Activated effector memory CD4-positive, alpha-beta T cell treated with Interleukin-2 at 50 U/mL for 16 hours (primary cell): ENCODE measurements around the gene CTRB1.
"Not testable (repeated sequence)": the region's sequence is repeated elsewhere in the genome, so short reads cannot be mapped to it uniquely, and the experiment has no call there.

Source experiments
- DNase-seq: peaks from one replicate; pipeline ENCODE4 v3.0.0-alpha.2; 2020

Gene CTRB1

GRCh38 chr16:75242436-75243078 lies 23.8 kb downstream of the CTRB1 start:
- not testable (repeated sequence) for DNase-seq

DNA sequence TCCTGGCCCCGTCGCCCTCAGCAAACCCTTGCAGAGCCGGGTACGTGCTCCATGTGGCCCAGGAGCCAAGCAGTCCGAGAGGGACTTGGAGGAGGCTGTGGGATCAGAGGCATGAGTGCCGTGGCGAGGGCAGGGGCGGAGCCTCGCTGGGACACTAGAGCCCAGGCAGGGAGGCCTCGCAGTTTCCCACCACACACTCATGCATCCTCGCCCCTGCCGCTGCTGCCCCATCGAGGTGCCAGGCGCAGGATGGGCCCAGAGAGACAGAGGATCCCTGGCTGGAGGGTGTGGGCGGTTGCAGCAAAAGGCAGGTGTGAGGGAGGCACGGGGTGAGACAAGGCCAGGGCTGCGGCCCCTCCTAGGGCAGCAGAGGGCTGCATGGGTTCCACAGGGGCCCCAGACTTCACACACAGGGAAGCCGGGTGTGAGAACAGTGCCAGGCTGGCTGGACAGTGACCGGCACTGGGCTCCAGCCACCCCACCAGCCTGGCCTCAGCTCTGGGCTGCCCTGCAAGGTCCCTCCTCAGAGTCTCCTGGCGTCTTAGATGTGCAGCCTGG lies 25.0 kb downstream of the CTRB1 start:
- DNase-seq = no peak

GRCh38 chr16:75244225-75244809 lies 25.5 kb downstream of the CTRB1 start:
- no peak for DNase-seq

GRCh38 chr16:75244844-75245758 lies 26.3 kb downstream of the CTRB1 start:
- no peak for DNase-seq

DNA sequence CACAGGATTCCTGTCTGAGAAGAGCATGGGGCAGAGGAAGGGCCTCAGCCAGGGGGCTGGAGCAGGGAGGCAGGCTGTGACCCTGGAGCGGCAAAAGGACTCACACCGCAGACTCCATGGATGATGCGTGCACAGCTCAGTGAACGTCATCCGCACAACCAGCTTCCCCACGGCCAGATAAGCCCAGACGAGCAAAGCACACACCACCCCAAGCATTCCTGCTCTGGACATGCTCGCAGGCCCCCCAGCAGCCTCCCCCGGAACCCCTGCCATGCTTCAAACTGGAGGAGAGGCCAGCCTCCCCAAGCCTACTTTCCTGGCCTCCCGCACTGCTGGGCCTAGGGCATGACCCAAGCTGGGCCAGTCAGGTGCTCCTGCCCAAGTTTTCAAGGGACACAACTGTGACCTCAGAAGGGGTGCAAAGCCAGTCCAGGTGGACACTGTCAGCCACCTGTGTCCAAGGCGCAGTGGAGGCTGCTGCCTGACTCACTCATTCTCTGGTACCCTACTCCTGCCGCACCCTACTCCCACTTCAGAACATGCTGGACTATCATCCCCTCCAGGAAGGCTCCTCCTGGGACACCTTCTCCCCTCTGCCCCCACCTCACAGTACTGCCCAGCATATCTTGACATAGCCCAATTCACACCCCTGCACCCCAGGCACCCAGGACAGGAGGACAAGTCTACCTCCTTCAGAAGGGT lies 27.9 kb downstream of the CTRB1 start:
- DNase-seq = no peak

DNA sequence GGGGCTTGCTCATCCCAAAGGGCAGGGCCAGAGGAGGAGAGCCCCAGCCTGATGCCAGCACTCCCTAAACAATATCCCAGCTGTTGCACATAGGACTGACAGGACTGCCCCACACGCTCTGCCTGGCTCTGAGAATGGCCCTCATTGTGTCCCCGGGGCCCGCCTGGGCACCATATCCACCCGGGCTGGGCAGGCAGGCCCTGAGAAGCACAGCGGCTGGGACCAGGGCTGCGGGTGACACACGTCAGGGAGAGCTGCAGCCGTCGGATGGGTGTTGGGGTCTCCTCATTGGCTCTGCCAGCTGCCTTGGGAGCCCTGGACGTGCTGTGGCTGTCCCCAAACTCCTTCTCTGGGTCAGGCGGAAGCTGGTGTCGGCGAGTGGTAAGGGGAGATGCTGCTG lies 28.5 kb downstream of the CTRB1 start:
- DNase-seq = no peak

GRCh38 chr16:75248142-75248535 lies 29.4 kb downstream of the CTRB1 start:
- DNase-seq = no peak

DNA sequence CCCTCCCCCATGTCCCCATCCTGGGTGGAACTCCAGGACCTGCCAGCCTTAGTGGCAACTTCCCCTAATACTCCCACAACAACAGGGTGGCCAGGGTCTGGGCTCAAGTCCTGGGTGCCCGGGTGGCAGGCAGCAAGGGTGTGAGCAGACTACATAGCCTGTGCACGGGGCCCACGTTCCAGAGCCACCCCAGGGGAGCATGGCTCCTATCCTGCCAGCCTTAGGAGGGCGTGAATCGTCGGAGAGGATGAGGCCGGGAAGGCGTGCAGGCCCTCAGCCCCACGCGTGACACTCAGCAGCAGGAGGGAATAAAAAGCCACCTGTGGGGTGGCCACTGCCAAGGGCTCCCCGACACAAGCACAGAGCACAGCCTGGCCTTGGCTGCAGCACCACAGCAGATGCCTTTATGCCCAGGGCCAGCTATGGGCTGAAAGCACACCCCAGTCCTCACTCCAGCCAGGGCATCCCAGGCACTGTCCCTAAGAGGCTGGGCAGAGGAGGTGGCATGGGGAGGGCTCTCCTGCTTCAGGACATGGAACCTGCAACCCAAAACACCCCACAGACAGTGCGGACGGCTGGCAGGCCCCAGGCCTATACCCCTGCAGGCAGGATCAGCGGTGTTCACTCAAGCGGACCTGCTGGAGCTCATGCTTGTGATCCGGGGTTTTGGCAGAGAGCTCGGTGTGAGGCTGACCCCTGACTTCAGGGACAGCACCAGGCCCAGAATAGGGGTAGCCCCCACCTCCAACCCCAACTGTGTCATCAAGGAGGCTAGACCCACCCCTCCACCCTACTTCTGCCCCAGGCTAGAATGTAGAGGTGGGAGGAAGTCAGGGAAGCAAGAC lies 30.0 kb downstream of the CTRB1 start:
- no peak for DNase-seq

DNA sequence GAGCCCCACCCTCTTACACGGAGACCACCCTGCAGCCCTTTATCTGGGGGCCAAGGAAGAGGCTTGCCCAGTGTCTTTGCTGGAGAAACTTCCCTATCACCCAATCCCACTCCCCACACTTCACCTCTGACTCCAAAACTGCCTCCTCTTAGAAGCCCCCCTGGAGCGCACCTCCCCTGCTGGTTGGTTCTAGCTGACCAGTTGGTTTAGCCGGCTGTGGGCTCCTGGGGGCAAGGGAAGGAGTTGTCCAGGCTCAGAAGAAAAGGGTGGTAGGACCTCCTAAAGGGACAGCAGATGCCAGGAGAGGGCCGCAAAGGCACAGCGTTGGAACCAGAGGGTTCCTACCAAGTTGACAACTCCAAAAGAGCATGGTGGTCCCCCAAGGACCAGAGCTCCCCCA lies 30.7 kb downstream of the CTRB1 start:
- DNase-seq = no peak

DNA sequence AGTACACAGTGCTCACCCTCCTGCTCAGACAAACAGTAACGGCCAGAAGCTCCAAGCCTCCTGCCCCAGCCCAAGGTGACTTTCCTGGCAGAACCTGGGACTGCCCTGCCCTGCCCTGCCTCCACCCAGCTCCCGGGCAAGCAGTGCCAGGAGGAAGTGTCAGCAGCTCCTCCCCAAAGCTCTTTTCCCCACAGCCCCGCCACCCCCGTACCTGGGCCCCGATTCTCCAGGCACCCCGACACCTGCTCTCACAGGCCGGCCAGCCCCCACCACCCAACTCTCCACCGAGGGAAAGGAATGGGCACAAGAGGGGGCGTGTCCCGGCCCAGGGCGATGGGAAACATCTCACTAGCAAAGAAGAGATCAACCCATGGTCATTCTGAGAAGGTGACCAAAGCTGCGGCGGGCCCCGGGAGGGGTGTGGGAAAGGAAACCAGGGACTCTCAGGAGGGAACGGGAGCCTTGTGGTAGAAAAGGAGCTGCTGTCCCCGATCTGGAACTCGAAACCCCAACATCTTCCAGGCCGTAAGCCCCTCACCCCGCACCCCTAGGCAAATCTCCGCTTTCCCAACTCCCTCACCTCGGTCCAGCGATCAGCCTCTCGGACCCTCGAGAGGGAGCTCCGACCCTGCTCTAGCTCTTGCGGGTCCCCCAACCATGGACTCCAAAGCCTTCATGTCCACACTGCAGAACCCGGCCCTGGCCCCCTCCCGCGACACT lies 31.5 kb downstream of the CTRB1 start:
- DNase-seq = no peak

GRCh38 chr16:75250809-75251279 lies 32.1 kb downstream of the CTRB1 start:
- no peak for DNase-seq

DNA sequence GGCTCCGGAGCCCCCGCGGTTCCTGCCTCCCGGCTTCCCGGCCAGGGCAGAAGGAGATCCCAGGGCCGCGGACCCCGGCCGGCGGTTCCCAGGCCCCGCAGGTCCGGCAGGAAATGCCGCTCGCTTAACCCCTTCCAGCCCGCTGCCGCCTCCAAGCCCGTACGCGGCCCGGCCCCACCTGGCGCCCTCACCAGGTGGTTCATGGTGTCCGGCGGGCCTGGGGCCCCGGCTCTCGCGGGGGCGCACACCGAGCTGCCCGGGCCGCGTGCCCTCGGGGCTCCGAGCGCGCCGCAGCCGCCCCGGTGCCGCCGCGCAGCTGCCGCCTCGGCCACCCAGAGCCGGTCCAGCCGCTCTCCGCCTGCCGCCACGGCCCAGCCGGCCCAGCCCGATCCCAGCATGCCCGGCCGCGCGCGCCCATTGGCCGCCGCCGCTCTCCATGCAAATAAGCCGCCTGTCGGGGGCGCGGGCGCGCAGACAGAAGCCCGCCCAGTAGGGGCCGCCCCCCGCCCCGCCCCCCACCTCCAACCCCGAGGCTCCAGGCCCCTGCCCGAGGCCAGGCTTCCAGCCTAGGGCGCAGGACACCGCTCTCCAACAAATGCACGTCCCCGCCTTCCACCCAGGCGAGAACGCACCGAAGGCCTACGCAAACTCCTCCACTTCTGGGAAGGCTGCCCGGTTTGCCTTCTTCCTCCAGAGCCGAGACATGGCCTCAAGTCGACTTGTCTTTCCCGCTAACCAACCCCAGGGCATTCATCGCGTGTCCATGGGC lies 32.7 kb downstream of the CTRB1 start, which contains the start of gene BCAR1:
Gene BCAR1 (minus strand): TSS at position 345 of the 769 bp plus-strand sequence. CDS start 142 bp downstream, at position 203.
- DNase-seq = no peak

DNA sequence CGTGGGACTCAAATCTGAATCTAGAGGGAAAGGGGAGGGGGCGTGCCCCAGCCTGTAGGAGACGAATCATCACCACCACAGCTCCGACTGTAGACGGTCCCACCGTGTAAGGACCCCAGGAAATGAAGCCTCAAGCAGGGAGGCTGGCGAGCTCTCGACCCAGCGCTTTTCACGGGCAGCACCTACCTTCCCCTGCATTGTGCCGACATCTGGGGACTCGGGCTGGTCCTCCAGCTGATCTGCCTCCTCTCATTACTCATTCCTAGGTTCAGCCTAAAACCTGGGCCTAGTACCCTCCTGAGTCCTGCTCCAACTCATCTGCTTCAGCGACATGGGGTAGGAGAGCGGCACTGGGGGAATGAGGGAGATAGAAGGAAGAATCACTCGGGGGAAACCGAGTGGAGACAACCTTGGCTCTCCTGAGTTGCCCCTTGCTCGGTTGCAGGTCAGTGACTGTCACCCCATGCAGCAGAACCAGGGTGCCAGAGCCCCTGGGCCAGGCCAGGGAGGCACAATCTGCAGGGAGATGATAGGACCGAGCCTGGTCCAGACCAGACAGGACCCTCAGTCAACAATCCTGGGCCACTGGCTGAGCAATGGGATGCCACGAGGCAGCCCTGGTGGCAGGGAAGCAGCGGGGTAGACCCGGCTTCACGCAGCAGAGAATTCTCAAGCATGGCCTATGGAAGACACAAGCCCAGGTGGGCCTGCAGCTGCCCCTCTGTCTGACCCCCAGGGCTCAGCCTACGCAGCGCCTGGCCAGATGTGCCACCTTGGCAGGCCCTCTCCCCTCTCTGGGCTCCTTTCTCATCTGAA lies 33.5 kb downstream of the CTRB1 start:
- DNase-seq = no peak

DNA sequence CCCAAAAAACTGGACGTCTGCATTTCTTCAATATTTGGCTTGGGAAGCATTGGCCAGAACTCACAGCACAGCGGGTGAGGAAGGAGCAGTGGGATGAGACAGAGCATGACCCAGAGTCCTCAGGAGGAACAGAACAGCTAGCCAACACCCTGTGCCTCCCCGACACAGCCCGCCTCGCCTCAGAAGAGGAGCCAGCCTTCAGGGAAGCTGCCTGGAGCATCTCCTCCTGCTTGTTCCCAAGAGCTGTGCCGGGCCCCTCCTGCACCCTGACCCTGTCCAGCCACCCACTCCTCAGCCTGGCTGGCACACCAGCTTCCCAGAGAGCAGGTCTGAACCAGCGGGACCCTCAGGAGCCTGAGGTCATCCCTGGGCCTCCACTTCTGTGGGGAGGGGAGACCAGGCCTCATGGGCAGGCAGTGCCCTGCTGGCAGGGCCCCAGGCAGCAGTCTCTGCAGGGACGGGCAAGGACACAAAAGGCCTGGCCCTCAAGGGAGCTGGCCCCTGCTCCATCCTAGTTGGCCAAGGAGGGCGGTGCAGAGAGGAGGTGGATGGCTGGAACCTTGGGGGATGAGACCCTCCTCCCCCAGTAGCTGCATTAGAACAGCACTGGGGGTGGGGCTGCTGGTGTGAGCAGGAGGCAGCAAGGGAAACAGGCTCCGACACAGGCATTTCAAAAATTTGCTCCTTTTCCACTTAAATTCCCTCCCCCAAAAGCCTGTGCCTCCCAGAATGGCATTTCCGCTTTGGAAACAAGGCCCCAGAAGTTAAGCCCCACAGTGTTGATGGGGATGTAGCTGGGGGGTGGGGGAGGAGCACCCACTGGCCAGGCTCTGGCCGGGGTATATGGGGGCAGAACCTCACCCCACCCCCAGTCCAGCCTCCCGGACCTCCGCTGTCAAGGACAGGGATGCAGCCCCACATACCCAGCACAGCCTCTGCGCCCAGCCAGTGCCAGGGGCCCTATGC lies 34.4 kb downstream of the CTRB1 start:
- no peak for DNase-seq

GRCh38 chr16:75254359-75254837 lies 35.6 kb downstream of the CTRB1 start:
- no peak for DNase-seq

- no peak for DNase-seq
These were observed 37.3 kb downstream of the CTRB1 start for GRCh38 chr16:75256059-75256571.

DNA sequence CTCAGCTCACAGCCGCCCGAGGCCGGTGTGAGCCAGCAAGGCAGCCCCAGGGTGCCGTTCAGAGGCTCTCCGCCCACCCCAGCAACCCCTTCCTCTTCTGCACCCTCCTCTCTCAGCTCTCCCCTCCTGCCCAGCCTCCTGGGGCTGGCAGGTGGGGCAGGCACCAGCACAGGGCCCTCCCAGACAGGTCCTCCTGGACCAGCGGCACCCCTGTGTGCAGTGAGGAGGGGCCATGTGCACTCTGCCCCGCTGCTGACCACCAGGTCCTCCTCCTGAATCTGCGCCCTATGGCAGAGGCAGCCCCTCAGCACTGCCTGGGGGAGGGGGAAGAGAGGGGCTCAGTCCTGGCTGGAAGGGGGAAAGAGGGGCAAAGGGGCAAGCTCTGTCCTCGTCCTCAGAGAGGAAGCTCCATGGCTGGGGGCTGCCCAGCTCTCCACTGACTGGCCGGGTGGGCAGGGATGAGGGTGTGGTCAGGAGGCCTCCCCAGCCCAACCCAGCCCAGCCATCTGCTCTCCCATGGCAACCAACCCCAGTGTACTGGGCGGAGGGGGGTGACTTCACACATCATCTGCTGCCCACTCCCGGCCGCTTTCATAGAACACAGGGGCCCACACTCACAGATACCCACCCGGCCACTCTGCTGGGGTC lies 38.0 kb downstream of the CTRB1 start:
- DNase-seq = no peak
